Stomach (tissue), 9 donors: Measurements from ENCODE around the gene ECI1. TPM values are rescaled to one million over a fixed set of nuclear protein-coding genes. Genes with fewer than 3 reads are reported as not detected.

Experiments used
- DNase-seq, 2 donors: peaks; one replicate each; pipeline versions ENCODE4 v3.0.0 to v3.0.0-alpha.2; 2013 to 2019
- H3K27ac ChIP-seq, 5 donors: fragments of 200-600 bp in 4 of 5; sonication (generic) in 4 of 5; one replicate each; pipeline ENCODE4 v1.5.1; 2013 to 2019; ENCODE audit warnings: mild to moderate bottlenecking in 1 of 5, moderate library complexity in 1 of 5
- H3K27me3 ChIP-seq, 3 donors: fragments of 200-600 bp; sonication (generic); one replicate each; pipeline ENCODE4 v1.5.1; 2017 to 2019; ENCODE audit warnings: mixed run types in 1 of 3
- H3K36me3 ChIP-seq, 4 donors: fragments of 200-600 bp; sonication (generic); 1 replicate in 3 of 4; 2 replicates in 1 of 4; pipeline ENCODE4 v1.5.1; 2016 to 2019
- H3K4me1 ChIP-seq, 4 donors: fragments of 200-600 bp; sonication (generic); one replicate each; pipeline ENCODE4 v1.5.1; 2016 to 2019
- H3K4me3 ChIP-seq, 4 donors: fragments of 200-600 bp; sonication (generic) in 3 of 4; one replicate each; pipeline ENCODE4 v1.5.1; 2016 to 2019; ENCODE audit warnings: mild to moderate bottlenecking in 1 of 4
- H3K9me3 ChIP-seq, 4 donors: fragments of 200-600 bp; sonication (generic); one replicate each; pipeline ENCODE4 v1.5.1; 2016 to 2019
- CTCF ChIP-seq, 7 experiments: fragments of 450-650 bp in 4 of 7; fragments of 200-600 bp in 3 of 7; sonication (generic) in 3 of 7; IDR thresholded peaks; one replicate each; pipeline ENCODE4 v1.5.1; 2016 to 2019; ENCODE audit warnings: antibody characterized with exemption in 7 of 7, control low read depth in 2 of 7, mild to moderate bottlenecking in 1 of 7
- EP300 ChIP-seq: sonication (generic); formaldehyde crosslinking; IDR thresholded peaks from one replicate; pipeline ENCODE4 v1.6.1; 2017; ENCODE audit warnings: antibody characterized with exemption
- POLR2A ChIP-seq, 4 donors: fragments of 450-650 bp; IDR thresholded peaks; one replicate each; pipeline ENCODE4 v1.6.1; 2016; ENCODE audit warnings: antibody characterized with exemption in 4 of 4, control low read depth in 2 of 4, mild to moderate bottlenecking in 1 of 4, moderate library complexity in 1 of 4
- POLR2AphosphoS5 ChIP-seq, 3 donors: sonication (generic); formaldehyde crosslinking; IDR thresholded peaks; one replicate each; pipeline ENCODE4 v1.6.1; 2016; ENCODE audit warnings: antibody characterized with exemption in 3 of 3
- WGBS, 5 donors: extraction: QIAGEN DNeasy Blood & Tissue Kit in 3 of 5; methylation state at CpG; one replicate each; pipeline versions ENCODE4 v1.1.5 to v1.1.7; 2013 to 2018; 5-methylcytosine and 5-hydroxymethylcytosine counted together
- intact Hi-C: fragments of 100-400 bp; cut with DNase I; formaldehyde crosslinking; loops from one replicate; pipeline ENCODE4 v1.15.1; 2023; ENCODE audit warnings: low total_unique reads
- polyA plus RNA-seq, 3 donors: library from polyadenylated mRNA; stranded (reverse); fragments of 200-250 nt; gene quantifications; one replicate each; pipeline ENCODE4 v1.2.3, GENCODE V29; 2013
- total RNA-seq, 5 donors: library from RNA; depleted of rRNA; stranded (reverse); fragments of >200 nt; gene quantifications; one replicate each; pipeline versions ENCODE4 v1.1.0 to v1.2.3, GENCODE V29; 2014 to 2016
- donor health status: healthy with polysubstance abuse.
- donor health status: Bipolar disorder and iron deficiency.
- donor health status: healthy.

The ECI1 gene
- total and polyA plus RNA-seq, 8 donors, result 20.4 to 234 (median 107) TPM

- H3K4me3 ChIP-seq, result no peak overlapping the region
- H3K4me1 ChIP-seq, result peaks cover 2 to 15% (median 8%) of the 10 kb centered on the region in 4 donors
- H3K9me3 ChIP-seq, result no peaks in the 10 kb centered on the region
- H3K27me3 ChIP-seq, result no peaks in the 10 kb centered on the region
- no peak overlapping the region for H3K27ac ChIP-seq
- WGBS, 5 donors, result 91 to 95% (median 94%) methylated on average over 30 of the region's 30 CpGs
- no peak for DNase-seq
- peaks cover 42 to 75% (median 71%) of the 10 kb centered on the region in 4 donors for H3K36me3 ChIP-seq
- TF ChIP-seq CTCF (IDR thresholded peaks at IDR 0.05) (no peak), EP300 (no peak), POLR2A (IDR thresholded peaks at IDR 0.05) (no peak), POLR2AphosphoS5 (IDR thresholded peaks at IDR 0.05) (no peak)
- intact Hi-C loops, result no loop called here
Measured at GRCh38 chr16:2244926-2245795, 6.2 kb downstream of the ECI1 start.

GRCh38 chr16:2244301-2244700, 7.1 kb downstream of the ECI1 start:
- intact Hi-C loops, result no loop called here
- no peaks in the 10 kb centered on the region for H3K27me3 ChIP-seq
- H3K4me3 ChIP-seq, result no peak overlapping the region
- H3K36me3 ChIP-seq, result peaks cover 42 to 83% (median 74%) of the 10 kb centered on the region in 4 donors
- no peak overlapping the region for H3K27ac ChIP-seq
- peaks cover 0 to 6% (median 2%) of the 10 kb centered on the region in 4 donors for H3K4me1 ChIP-seq
- 72 to 83% (median 77%) methylated on average over 10 to 17 of the region's 17 CpGs for WGBS, 5 donors
- no peak for DNase-seq
- H3K9me3 ChIP-seq, result no peaks in the 10 kb centered on the region
- TF ChIP-seq POLR2A (IDR thresholded peaks at IDR 0.05) (no peak), POLR2AphosphoS5 (IDR thresholded peaks at IDR 0.05) (no peak), CTCF (IDR thresholded peaks at IDR 0.05) (no peak), EP300 (no peak)

- H3K27me3 ChIP-seq, result no peaks in the 10 kb centered on the region
- TF ChIP-seq POLR2A (IDR thresholded peaks at IDR 0.05), result no peak
- no peak for TF ChIP-seq POLR2AphosphoS5 (IDR thresholded peaks at IDR 0.05)
- TF ChIP-seq CTCF (IDR thresholded peaks at IDR 0.05), result no peak
- no peak for TF ChIP-seq EP300
- peaks cover 0 to 6% (median 0%) of the 10 kb centered on the region in 4 donors for H3K4me1 ChIP-seq
- intact Hi-C loops, result no loop called here
- H3K27ac ChIP-seq, result no peak overlapping the region
- DNase-seq, result no peak
- 95 to 97% (median 96%) methylated on average over 11 of the region's 11 CpGs for WGBS, 5 donors
- no peak overlapping the region for H3K4me3 ChIP-seq
- H3K9me3 ChIP-seq, result no peaks in the 10 kb centered on the region
- peaks cover 42 to 84% (median 73%) of the 10 kb centered on the region in 4 donors for H3K36me3 ChIP-seq
Measured at GRCh38 chr16:2243781-2244180, 7.6 kb downstream of the ECI1 start.

- Histone ChIP-seq H3K4me1 (peaks cover 0 to 7% (median 1%) of the 10 kb centered on the region in 4 donors), H3K36me3 (peaks cover 42 to 84% (median 73%) of the 10 kb centered on the region in 4 donors), H3K4me3 (no peak overlapping the region), H3K9me3 (no peaks in the 10 kb centered on the region), H3K27me3 (peaks cover 0 to 7% (median 3%) of the 10 kb centered on the region in 3 donors), H3K27ac (no peak overlapping the region)
- no peak for DNase-seq
- WGBS, 5 donors, result 93 to 98% (median 95%) methylated on average over 19 of the region's 19 CpGs; no CpG with 5 or more reads in 1 of the 5 donors
- TF ChIP-seq CTCF (IDR thresholded peaks at IDR 0.05), result no peak
- TF ChIP-seq POLR2A (IDR thresholded peaks at IDR 0.05), result no peak
- TF ChIP-seq POLR2AphosphoS5 (IDR thresholded peaks at IDR 0.05), result no peak
- no peak for TF ChIP-seq EP300
- intact Hi-C loops, result no loop called here
Measured at GRCh38 chr16:2243031-2243528, 8.3 kb downstream of the ECI1 start.
